Measurements from ENCODE around the gene AGMAT.

DNA sequence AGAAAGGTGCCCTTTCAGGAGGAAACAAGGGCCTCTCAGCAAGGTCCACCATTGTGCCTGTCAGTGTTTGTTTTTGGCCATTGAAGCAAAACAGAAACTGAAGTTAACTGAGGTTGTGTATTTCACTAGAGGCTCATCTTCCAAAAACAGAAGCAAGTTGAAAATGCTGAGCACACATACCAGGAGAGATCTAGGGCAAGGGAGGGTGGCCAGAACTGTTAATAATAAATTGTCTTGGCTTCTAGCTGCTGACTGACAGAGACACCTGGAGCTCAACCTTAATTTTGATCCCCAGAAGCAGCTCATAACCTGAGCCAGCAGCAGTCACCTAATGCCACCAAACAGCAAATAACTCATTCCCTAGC is 5.2 kb downstream of the AGMAT start:
- TF ChIP-seq, protein P1, sequence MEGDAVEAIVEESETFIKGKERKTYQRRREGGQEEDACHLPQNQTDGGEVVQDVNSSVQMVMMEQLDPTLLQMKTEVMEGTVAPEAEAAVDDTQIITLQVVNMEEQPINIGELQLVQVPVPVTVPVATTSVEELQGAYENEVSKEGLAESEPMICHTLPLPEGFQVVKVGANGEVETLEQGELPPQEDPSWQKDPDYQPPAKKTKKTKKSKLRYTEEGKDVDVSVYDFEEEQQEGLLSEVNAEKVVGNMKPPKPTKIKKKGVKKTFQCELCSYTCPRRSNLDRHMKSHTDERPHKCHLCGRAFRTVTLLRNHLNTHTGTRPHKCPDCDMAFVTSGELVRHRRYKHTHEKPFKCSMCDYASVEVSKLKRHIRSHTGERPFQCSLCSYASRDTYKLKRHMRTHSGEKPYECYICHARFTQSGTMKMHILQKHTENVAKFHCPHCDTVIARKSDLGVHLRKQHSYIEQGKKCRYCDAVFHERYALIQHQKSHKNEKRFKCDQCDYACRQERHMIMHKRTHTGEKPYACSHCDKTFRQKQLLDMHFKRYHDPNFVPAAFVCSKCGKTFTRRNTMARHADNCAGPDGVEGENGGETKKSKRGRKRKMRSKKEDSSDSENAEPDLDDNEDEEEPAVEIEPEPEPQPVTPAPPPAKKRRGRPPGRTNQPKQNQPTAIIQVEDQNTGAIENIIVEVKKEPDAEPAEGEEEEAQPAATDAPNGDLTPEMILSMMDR (IDR thresholded peaks at IDR 0.05): no peak
- no peak for TF ChIP-seq POLR2A (IDR thresholded peaks at IDR 0.05)
